ENCODE measurements around the gene RPL37A.
A peak's percentile ranks its signal among the peaks of the same experiment; 100 is the strongest.

The RPL37A gene

DNA sequence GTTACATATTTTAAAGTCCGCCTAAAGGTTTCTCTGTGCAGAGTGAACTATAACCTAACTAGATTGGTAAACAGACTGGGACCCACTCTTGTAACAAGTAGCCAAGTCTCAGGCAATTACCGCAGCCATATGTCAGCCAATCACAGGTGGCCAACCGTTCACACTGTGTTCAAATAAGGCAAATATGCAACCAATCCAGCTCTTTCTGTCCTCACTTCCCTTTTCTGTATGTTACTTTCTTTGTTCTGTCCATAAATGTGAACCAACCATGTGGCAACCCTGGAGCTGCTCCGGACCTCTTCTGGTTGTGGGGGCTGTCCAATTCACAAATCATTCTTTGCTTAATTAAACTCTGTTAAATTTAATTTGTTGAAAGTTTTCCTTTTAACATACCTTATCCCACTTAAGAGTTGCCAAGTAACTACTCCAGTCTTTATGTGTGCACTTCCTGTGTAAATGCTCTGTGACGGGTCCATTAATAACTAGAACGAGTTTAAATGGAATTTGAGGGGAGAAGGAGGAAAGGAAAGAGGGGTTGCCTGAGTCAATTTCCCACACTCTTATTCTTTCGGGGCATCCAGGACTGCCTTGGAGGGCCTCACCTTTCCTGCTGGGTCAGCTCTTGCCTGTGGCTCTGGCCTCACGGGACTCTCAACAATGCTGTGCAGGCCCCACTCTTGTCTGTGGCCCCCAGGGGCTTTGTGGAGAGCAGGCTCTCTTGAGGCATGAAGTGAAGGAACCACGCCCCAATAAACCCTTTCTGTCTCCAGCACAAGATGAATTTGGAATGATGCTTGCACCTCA lies 6.6 kb upstream of the RPL37A start:
- DNase-seq, result no peak

DNA sequence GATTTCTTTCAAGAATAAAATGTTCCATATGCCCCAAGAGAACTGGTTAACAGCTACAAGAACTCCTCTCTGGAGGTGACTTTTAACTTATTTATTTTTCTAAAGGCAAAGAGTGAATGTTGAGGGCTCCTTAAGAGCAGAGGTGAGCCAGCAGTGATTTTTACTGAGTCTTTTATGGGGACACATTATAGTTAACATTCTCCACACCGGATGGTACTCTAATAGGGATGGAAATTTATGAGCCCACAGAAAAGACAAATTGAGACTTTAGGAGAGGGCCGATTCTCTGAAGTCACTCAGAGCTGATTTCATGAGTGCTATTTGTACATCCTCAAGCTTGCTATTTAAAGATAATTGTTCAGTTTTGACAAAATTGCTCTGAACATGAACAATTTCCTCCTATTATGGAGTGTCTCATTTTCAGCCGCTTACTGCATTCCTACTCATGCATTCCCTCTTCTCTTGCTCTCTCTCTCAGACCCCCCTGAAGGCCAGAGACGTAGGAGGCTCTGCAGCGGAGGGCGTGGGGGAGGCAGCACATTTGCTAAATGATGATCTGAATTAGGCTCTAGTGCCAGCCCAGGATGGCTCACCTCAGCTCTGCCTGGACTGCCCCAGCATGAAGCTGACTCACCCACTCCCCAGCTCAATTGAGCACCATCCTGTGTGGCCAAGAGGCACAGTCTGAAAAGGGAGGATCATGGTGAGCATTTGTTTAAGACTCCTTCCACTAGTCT lies 5.9 kb upstream of the RPL37A start:
- no peak for DNase-seq

DNA sequence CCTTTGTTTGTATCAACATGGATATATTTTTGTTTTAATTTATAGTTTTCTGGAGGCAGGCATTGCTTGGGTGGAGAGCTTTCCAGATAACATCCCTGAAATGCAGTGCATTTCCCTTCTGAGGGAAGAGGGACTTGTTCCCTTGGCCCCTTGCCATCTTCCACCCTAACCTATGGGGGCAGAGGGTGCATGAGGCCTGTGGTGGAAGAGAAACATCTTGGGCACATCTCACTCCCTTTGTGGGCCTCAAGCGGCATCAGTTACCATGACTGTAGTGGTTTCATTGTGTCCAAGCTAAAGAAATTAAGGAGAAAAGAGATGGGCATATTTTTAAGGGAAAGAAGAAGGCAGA lies 5.3 kb upstream of the RPL37A start:
- no peak for DNase-seq

DNA sequence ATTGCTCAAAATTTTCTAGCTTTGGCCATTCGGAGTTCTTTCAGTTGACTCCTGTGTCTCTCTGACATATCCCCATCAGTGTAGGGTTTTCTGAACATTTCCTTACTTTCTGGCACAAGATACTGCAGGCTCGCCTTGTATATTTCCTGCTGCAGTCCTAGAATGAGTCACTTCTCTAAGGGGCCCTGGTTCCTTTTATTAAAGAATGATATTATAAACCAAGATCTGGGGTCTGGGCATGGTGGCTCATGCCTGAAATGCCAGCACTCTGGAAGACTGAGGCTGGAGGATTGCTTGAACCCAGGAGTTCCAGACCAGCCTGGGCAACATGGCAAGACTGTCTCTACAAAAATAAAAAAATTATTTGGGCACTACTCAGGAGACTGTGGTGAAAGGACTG lies 3.0 kb upstream of the RPL37A start:
- no peak for DNase-seq

DNA sequence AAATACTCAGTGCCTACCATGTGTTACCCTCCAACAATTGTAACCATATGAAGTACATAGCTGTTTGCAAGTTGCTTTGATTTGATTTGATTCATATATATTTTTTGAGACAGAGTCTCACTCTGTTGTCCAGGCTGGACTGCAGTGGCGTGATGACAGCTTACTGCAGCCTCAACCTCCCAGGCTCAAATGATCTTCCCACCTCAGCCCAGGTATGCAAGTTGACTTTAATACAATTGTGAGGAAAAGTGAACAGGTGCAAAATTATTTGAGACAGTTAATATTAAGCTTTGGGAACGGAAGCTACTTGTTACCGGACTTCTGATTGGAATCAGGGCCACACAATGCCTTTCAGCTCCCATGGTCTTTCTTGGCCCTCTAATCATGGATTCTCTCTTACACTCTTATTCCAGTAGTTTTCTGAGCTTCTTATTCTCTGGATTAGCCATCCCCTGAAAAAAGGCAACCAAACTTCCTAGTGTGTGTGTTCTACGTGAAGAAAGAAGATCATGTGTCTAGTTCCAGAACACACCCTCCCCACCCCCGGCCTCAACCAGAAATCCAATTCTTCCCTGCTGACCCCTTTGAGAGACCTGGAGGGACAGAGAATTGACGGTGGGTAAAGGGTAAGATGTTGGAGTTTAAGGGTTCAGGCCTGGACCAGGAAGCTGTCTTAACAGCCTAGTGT lies 1.1 kb upstream of the RPL37A start:
- DNase-seq, result no peak

DNA sequence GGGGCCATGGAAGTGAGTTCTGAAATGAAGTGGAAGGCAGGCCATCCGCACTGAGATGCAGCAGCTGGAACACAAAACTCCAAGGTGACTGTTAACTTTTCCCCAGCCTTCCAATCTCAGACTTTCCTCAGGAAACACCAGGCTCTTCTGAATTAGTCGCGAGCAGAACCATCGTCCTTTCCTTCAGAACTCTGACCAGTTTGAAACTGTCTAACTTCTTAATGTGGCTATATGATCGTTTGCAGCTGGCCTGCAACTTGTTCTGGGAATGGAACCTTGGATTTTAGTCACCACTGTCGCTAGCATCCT lies 620 bp upstream of the RPL37A start:
- DNase-seq, result no peak

DNA sequence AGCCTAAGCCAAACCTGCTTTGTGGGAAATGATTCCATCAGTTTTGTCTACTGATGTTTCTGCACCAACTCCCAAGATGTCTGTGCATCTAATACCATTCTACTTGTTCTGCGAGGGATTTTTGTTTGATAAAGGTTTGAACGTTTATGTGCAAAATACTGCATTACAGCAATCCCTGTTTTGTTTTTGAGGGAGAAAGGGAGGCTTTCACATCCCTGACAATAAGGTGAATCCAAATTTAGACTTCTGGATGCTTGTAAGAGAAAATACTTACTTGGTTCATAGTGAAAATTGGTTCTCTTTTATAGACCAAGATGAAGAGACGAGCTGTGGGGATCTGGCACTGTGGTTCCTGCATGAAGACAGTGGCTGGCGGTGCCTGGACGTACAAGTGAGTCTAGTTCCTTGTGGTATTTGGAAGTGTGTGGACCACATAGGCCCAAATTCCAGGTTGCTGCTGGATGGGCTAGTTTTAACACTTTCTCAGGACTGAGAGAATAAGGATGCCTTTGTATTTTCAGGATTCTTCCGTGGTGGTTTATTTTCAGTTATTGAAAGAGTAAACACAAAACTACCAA lies 1.1 kb downstream of the RPL37A start:
- DNase-seq, result no peak

DNA sequence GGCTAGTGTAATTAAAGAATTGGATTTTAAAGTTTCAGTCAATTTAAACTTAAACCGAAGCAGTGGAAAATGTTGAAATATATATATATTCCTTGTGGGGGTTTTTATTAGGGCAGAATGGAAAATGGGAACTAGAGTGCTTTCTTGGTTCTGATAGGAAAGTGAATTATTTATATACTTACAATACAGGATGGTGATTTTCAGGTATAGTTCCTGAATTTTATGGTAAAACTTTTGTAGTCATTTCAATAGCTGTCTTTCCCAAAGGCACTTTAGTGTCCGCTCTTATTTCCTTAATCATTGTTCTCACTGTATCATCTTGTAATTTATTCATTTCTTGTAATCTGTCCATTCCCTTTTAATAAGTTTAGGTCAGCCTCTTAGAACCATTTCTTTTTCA lies 1.9 kb downstream of the RPL37A start:
- no peak for DNase-seq

DNA sequence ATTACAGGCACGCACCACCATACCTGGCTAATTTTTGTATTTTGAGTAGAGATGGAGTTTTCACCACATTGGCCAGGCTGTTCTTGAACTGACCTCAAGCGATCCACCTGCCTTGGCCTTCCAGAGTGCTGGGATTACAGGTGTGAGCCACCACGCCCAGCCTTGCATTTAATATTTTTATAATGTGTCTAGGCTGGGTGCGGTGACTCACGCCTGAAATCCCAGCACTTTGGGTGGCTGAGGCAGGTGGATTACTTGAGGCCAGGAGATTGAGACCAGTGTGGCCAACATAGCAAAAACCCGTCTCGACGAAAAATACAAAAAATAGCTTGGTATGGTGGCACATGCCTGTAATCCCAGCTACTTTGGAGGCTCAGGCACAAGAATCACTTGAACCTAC lies 3.2 kb downstream of the RPL37A start:
- DNase-seq, result no peak

DNA sequence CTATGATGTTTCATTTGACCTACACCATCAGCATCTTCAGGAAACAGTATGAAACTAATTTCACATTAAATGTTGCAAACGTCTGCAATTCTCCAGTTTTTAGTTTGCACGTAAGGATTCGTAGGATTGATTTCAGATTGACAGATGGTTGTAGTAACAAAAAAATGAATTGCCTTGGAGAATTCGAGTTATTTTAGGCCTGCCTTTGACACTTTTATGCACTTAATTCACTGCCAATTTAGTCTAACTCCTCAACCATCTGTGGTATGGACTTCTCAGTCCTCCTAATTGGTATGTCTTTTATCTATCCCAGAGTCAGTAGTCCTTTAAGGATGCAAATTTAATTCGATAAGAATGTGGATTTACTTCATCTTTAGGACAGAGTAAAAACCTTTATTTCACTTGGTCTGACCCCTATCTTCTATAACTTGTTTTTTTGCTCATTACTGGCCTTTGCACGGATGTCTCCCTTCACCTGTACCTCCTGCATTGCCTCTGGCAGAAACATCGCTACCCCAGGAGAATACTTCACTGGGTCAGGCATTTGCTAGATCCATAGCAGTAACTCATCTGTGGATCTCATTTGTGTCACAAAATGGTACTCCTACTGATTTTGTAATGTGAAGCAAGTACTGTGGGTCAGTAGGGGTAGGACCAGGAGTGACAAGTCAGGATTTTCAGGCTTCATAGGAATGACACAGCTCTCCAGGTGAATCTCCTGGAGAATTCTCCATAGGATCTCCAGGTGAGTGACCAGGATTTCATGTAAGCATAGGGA lies 3.9 kb downstream of the RPL37A start:
- DNase-seq, result no peak

DNA sequence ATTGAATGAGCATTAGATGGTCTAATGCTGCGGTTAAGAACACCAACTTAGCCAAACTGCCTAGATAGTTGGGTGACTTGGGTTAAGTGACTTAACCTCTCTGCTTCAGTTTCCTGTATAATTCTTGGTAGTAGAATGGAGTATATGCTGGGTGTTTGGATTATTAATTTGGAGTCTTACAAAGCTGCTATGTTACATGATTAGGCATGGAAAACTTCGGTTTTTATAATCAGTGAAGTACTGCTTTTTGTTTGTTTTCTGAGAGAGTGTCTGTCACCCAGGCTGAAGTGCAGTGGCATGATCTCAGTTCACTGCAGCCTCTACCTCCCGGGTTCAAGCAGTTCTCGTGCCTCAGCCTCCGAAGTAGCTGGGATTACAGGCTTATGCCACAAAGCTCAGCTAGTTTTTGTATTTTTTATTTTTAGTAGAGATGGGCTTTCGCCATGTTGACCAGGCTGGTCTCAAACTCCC lies 4.5 kb downstream of the RPL37A start:
- no peak for DNase-seq

DNA sequence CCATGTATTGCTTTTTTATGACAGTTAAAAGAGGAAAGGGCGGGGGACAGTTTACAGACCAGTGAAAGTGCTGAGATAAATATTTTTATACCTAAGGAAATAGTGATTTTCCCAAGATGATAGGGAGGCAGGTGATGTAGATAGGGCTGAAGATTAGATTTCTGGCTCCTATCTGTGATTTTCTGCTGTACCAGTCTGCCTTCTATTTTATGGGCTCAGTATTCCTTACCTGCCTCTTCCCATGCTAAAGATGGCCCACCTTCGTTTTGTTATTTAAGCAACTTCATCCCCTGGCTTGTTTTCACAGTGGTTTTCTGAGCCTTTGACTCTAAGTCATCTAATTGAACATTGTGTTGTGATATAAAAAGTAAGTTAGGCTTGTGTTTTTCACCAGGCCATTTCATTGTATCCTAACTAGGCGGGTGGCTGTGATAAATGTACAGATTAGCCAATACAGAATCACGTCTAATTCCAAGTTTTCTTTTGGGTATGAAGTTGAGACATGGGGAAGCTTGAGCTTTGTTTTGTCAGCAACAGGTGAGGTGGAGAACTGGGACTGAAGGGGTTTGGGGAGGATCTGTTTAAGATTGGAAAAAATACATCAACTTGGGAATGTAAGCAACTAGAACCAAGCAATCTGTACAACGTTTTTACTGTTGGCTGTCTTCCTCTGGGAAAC lies 5.2 kb downstream of the RPL37A start:
- no peak for DNase-seq

DNA sequence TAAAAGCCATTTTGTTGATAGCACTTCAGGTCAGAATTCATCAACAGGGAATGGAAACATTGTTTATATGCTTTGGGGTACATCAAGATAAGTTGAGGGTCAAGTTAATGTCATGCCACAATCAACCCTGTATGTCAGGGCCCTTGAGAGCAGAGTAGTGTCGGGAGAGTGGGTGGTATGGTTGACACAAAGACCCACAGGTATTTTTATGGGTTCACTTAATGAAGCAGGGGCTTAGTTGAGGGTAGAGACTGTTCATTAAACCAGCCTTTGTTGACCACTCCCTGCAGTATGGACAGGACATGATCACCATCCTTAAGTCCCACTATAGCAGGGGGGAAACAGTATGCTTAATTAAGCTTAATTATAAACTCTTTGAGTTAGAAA lies 5.7 kb downstream of the RPL37A start:
- no peak for DNase-seq

DNA sequence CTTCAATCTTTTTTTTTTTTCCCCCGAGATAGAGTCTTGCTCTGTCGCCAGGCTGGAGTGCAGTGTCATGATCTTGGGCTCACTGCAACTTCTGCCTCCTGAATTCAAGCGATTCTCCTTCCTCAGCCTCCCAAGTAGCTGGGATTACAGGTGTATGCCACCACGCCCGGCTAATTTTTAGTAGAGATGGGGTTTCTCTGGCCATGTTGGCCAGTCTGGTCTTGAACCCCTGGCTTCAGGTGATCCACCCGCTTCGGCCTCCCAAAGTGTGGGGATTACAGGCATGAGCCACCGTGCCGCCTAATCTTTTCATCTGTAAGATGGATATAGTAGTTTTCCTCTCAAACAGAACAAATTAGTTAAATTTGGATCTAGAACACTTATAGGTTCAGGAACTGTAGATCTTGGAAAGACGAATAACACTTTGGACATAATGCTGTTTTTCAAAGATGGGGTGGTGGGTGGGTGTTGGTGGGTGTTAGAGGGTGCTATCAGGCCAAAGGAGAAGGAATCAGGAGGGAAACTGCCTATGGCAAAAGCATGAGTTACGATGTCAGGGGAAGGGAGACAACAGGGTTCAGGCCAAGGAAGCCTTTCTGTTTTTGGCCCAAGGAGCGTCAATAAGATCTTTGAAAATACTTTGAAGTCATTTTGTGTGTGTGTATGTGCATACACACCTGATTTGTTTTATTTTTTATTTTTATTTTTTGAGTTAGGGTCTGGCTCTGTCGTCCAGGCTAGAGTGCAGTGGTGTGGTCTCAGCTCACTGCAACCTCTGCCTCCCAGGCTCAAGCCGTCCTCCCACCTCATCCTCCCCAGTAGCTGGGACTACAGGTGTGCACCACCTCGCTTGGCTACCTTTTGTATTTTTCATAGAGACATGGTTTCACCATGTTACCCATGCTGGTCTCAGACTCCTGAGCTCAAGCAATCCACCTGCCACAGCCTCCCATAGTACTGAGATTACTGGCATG lies 6.8 kb downstream of the RPL37A start:
- DNase-seq, result no peak

DNA sequence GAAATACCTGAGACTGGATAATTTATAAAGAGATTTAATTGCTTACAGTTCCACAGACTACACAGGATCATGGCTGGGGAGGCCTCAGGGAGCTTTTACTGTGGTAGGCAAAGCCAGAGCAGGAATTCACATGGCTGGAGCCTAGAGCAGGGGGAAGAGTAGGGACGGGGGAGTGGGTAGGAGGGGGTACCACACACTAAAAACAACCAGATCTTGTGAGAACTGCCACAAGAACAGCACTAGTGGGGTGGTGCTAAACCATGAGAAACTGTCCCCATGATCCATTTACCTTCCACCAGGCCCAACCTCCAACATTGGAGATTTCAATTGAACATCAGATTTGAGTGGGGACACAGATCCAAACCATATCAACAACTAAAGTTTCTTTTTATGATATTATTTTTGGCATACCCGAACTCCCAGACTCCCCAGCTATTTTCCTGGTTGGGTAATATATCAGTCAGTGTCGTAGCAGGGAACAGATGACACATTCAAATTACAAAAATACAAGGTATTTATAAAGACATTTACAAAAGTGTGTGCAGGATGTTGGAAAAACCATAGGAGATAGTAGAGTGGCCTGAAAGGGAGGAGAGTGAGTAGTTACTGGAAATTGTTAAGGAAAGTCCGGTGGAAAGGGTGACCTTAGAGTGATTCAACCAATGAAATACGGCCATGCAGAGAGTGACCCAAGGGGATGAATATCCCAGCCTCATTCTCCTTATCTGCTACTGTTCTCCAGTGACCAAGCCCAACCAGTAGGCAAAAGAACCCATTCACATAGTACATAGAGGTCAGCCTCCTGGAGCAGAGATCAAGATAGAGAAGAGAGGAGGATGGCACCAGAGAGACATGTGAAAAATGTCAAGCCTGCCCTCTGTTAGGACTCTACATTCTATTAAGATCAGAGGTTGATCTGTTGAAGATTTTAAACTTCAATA lies 8.8 kb downstream of the RPL37A start:
- no peak for DNase-seq

DNA sequence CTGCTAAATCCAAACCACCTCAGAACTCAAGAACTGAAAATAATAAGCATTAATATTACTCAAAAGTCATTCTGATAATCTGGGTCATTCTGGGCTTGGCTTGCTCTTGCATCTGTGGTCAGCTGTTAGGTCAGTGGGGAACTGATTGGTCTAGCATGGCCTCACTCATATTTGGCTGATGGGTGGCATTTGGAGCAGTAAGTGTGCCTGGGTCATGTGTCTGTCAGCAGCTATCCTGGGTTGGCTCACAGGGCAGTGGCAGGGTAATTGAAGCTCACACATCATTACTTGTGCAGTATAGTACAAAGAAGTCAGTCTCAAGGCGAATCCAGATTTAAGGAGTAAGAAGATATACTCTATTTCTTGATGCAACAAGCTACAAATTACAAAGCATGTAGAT lies 9.6 kb downstream of the RPL37A start:
- no peak for DNase-seq

DNA sequence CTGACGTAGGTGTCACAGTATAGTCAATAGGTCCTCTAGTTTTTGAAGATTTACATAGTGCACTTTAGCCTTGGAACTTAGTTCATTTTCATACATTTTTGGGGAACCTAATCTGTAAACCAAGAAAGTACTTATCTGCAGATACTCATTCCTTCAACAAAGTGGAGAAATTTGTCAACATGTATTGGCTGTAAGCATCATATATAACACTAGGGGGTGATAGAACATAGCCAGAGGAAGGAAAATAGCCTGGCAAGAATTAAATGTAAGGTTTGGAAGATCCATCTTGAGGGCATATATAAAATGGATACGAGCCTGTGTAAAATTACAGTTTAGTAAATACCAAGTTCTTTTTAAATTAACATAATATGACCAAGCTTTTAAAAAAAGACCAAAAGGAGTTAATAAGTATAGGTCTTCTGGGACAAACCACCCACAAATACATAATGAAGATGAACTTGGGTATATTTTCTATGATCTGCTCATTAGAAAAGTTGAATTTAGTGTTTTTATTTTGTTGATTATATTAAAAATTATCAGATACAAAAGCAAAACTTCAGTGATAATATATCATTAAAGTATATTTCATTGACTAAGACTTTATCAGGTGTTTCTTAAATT lies 18.2 kb downstream of the RPL37A start:
- peak; percentile 23 for DNase-seq

DNA sequence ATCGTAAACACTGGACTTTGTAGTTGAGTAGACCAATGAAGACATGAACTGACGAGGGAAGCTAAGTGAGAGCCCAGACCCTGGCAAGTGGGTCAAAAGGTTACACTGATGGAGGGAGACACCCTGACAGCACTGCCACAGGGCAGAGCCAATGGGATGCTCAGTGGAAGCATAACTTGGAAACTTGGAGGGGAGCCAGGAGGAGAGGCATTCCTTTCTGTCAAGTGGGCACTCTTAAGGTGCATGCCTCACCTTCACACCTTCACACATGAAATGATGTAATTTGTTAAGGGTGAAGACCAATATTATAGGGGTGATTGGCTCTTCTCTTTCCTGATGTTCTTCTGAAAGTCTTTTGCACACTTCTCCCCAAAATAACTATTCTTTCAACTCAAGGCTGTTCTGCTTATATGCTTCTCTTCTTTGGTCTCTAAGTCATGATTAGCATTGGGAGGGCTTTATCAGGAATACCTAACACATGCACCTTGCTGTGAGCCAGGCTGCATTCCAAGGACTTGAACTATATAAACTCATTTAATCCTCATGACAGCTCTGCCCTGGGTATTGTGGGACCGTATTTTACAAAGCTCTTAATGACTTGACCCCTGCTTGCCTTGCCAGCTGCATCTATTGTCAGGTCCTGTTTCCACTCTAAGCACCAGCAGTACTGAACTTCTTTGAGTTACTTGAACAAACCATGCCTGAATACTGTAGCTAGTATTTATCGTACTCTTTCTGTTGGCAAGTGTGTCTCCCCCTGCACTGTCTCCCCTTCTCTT lies 19.0 kb downstream of the RPL37A start:
- peak; percentile 3 for DNase-seq
